NCI-H2029 treated with DMSO at 0.1 percent for 48 hours (cell line): ENCODE data around the gene FADS1.

Experiments
- DNase-seq: peaks from one replicate; lab custom pipeline; 2025; lab: John Stamatoyannopoulos, UW

Gene FADS1

GRCh38 chr11:61776561-61777075 lies 40.2 kb downstream of the FADS1 start:
- DNase-seq: no peak

GRCh38 chr11:61775606-61776554 lies 40.9 kb downstream of the FADS1 start:
- no peak for DNase-seq

- DNase-seq: no peak
Observed at GRCh38 chr11:61775106-61775505, 41.7 kb downstream of the FADS1 start.

- no peak for DNase-seq
Observed at GRCh38 chr11:61774411-61774810, 42.4 kb downstream of the FADS1 start.

DNA sequence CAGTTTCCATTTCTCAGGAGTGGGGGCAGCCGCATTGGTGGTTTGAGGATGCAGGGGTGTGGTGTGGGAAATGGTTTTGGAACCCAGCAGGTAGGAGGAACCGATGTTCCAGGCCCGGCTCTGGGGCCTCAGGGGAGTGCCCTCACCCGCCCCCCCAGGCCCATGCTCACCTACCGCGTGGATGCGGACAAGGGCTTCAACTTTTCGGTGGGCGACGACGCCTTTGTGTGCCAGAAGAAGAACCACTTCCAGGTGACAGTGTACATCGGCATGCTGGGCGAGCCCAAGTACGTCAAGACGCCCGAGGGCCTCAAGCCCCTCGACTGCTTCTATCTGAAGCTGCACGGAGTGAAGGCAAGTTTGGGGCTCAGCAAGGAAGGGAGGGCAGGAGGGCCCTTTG lies 43.0 kb downstream of the FADS1 start:
- no peak for DNase-seq

DNA sequence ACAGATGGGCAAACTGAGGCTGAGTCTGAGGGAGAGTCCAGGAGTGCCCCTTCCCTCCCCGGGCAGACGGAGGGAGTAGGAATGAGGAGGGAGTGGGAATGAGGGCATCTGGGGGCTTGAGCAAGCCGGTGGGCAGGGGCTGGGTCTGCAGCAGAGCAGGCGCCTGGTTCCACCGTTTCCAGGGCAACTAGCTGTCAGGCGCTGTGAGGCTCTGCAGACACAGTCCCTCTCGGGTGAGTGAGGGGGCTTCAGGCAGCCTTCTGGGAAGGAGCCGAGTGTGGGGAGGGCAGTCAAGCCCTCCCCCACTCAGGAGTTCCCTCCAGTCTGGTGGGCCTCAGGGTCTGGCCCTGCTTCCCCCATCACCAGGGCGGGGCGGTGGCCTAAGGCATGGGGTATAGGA lies 43.4 kb downstream of the FADS1 start:
- DNase-seq: no peak

GRCh38 chr11:61771985-61772455 lies 44.8 kb downstream of the FADS1 start:
- no peak for DNase-seq

DNA sequence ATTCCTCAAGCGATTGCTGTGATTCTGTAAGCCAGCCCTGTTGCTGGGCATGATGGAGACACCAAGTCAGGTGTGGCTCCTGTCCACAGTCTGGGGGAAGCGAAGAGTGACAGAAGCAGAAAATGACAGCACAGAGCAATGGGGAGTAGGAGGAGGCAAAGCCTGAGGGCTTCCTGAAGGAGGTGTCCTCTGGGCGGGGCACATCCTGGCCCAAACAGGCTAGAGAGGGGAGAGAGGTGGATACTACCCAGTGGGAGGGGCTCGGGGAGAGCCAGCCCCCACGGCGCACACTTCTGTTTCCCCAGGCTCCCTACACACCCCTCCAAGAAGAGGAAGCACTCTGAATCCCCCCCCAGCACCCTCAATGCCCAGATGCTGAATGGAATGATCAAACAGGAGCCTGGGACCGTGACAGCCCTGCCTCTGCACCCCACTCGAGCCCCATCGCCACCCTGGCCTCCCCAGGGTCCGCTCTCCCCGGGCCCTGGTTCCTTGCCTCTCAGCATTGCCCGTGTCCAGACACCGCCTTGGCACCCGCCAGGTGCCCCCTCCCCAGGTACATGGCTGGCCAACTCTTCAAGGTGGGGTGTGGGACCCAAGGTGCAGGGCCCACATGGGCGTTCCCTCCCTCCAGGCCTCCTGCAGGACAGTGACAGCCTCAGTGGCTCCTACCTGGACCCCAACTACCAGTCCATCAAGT lies 45.5 kb downstream of the FADS1 start:
- no peak for DNase-seq

GRCh38 chr11:61769946-61770683 lies 46.7 kb downstream of the FADS1 start:
- no peak for DNase-seq

DNA sequence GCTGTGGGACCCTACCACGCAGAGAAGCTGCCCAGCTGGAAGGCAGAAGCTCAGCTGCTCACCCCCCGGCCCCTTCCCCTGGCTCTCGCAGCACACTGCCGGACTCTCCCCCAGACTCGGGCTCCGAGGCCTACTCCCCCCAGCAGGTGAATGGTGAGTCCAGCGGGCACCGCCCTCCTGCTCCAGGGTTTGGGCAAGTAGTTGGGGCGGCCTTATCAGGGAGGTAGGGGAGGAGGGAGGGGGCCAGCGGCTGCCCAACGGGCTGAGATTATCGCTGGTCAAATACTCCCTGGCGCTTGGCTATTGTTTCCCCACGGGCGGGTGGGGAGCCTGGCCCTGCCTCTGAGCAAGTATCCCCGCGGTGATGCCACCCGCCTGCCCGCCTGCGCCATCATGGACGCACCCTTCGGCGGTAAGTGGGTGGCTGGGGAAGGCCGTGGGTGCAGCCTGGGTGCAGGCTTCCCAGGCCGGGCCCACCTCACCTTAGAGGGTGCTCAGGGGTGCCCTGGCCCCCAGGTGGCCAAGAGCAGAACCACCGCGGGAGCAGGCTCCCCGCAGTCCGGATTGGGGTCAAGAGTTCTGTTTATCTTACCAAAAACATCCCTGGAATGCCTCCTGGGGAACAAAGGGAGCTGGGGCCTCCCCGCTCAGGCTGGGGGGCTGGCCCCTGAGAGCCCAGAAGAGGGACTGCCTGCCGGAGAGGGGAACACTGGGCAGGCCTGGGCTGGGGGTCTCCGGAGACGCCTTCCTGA lies 47.5 kb downstream of the FADS1 start:
- DNase-seq: no peak

DNA sequence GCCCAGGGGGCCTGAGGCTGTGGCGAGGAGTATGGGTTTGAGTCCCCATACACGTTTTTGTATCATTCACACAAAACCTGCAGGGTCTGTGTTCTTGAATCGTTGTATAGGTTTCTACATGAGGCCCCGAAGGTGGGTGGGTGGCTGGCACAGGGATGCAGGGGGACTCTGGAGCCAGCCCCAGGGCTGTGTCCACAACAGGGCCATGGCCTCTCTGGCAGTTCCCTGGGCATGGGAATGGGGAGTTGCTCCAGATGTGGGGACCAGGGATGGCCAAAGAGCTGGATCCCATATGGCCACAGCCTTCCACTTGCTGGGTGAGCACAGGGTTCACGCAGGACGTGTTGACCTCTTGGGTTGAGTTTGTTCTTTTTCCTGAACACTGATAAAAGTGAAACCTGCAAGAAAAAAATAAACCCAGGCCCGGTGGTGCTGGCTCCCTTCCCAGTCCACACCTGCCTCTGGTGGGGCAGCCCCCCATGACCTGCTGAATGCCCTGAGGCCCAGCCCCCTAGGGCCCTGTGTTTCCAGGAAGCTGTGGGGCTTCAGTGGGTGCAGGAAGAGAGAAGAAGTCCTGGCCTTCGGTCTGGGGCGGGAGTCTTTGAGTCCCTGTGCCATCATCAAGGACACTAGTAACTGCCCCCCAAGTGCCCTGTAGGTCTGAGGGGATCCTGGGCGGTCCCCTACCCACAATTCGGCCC lies 48.3 kb downstream of the FADS1 start:
- DNase-seq: no peak

GRCh38 chr11:61766353-61766841 lies 50.4 kb downstream of the FADS1 start:
- DNase-seq: no peak

DNA sequence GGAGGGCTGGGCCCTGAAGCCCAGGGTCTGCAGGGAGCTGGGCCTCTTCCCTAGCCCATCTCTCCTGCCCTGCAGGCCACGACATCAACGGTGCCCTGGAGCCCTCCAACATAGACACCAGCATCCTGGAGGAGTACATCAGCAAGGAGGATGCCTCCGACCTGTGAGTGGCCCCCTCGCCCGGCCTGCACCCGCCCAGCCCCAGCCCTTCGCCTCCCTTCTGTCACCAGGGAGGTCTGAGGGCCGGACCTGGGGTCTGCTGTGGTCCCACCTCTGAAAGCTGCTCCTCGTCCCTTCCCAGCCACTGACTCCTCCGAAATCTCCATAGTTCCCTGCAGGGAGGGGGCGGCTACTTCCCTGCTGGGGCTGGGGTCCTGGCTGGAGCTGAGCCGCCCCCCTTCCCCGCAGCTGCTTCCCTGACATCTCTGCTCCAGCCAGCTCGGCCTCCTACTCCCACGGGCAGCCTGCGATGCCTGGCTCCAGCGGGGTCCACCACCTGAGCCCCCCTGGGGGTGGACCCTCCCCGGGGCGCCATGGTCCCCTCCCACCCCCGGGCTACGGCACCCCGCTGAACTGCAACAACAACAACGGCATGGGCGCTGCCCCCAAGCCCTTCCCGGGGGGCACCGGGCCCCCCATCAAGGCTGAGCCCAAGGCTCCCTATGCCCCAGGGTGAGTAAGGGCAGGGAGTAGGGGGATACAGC lies 51.1 kb downstream of the FADS1 start:
- no peak for DNase-seq

DNA sequence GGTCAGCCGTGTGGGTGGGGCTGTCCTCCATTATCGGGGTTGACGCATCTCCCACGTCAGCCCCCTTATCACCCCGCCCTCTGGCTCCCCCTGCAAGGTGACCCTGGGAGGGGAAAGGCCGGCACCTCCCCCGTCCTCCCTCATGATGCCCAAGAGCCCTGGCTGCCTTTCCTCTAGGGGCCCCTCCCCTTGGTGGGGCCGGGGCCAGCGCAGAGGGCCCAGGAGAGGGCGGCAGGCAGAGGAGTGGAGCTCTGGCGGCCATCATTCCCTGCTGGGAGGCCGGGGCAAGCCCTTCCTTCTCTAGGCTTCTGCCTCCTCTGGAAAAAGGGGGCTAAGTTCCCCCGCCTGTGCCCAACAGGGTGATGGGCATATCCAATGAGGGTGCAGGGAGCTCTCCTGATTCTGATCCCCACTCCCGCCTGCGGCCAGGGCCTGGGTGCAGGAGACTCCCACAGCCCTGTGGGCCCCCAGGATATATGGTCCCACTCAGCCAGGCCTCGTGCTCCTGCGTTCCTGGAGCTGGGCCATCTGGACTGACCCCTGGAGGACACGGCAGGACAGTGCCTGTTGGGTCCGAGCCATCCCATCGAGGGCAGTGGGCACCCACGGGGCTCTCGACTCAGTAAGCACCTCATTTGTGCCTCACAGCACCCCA lies 52.1 kb downstream of the FADS1 start:
- DNase-seq: no peak

GRCh38 chr11:61763930-61764605 lies 52.7 kb downstream of the FADS1 start:
- no peak for DNase-seq

- no peak for DNase-seq
Observed at GRCh38 chr11:61762798-61763197, 54.0 kb downstream of the FADS1 start.

DNA sequence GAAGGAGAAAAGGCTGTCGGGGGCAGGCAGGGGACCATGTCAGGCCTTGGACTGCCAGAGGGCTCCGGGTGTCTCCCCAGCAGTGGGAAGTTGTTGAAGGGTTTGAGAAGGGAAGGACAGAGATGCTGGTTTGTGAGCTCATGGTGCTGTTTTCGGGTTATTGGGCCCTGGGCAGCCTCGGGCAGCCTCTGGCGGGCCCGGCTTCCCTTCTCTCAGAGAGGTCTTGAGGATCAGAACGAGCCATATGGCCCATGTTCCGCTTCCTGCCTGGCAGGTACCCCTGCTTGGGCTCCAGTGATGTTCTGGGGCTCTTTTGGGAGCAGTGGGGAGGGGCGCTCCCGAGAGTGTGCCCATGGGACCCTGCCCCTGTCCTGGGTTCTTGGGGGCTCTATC lies 54.6 kb downstream of the FADS1 start:
- no peak for DNase-seq

- no peak for DNase-seq
Observed at GRCh38 chr11:61761440-61762222, 55.2 kb downstream of the FADS1 start.
